GM10847 (cell line): ENCODE results near the gene ZNF582.

Experiments
- POLR2A ChIP-seq: IDR thresholded peaks from 2 replicates; pipeline ENCODE4 v1.6.1; 2011; ENCODE audit not compliant: insufficient read length; ENCODE audit errors: extremely low read depth

ZNF582 gene

DNA sequence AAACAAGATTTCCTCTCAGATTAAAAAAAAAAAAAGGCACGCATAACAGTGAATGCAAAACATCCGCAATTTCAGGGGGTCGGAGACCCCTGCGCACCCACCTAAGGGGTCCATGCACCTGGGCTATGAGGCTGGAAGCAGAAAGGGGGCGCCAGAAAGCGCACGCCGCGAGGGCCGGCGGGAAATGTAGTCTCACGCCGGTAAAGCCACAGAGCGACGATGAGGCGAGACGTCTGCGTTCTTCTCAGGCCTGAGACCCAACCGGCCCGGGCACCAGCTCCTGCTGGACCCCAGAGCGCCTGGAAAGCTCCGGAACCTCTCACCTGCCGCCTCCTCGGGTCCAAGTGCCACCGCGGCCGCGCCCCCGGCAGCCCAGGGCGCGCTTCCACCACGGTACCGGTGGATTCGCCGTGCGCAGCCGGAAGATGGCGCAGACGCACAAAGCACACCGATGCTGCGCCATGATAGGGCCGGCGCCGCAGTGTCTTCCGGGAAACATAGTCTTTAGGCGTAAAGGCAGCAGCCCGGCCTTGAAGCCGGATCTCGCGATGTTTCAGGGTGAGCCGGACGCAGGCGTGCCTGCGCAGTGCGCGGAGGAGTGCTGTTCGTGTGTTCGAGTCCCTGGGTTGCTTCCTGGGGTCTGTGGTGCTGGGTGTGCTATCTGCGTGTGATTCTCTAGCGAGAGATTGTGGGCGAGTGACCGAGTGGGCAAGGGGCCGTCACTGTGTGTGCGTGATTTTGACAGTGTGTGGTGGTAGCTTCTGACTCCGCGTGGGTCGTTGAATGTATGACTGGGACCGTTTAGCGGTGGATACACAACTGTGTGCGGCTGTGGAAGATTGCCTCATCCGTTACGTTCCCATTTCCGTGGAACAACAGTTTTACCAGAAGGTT lies at the start of gene ZNF582:
Gene ZNF582 (minus strand): TSS at position 416 of the 894 bp plus-strand sequence. CDS start 1,782 bp downstream, outside the sequence.
- TF ChIP-seq POLR2A = no peak

DNA sequence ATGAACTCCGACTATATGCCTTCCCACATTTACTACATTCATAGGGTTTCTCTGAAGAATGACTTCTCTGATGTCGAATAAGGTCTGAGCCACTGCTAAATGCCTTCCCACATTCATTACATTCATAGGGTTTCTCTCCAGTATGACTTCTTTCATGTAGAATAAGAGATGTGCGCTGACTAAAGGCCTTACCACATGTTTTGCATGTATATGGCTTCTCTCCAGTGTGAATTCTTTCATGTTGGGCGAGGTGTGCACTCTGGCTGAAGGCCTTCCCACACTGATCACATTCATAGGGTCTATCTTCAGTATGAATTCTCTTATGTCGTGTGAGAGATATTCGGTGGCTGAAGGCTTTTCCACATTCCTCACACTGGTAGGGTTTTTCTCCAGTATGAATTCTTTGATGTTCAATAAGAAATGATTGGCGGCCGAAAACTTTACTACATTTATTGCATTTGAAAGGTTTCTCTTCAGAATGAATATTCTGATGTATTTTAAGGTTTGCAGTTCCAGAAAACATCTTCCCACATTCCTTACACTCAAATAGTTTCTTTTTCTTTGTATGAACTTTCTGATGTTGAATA lies 48.0 kb upstream of the ZNF582 start:
- no peak for TF ChIP-seq POLR2A

GRCh38 chr19:56423985-56424353 lies 30.6 kb upstream of the ZNF582 start:
- TF ChIP-seq POLR2A = no peak

- TF ChIP-seq POLR2A = no peak
These were observed 30.1 kb upstream of the ZNF582 start for GRCh38 chr19:56423276-56423984.

- no peak for TF ChIP-seq POLR2A
These were observed 11.7 kb upstream of the ZNF582 start for GRCh38 chr19:56405062-56405461.

- no peak for TF ChIP-seq POLR2A
These were observed 11.3 kb upstream of the ZNF582 start for GRCh38 chr19:56404705-56405056.

GRCh38 chr19:56403764-56404704 lies 10.7 kb upstream of the ZNF582 start, which contains the start of gene ZNF583:
Gene ZNF583, plus strand, starts transcription at chr19:56404332. Its CDS starts 2,783 bp downstream, at chr19:56407115.
- TF ChIP-seq POLR2A = no peak

- TF ChIP-seq POLR2A = no peak
These were observed 9.9 kb upstream of the ZNF582 start for GRCh38 chr19:56403261-56403660.

- TF ChIP-seq POLR2A = no peak
These were observed 7.2 kb upstream of the ZNF582 start for GRCh38 chr19:56400485-56400884.

GRCh38 chr19:56398809-56399208 lies 5.5 kb upstream of the ZNF582 start:
- TF ChIP-seq POLR2A = no peak

DNA sequence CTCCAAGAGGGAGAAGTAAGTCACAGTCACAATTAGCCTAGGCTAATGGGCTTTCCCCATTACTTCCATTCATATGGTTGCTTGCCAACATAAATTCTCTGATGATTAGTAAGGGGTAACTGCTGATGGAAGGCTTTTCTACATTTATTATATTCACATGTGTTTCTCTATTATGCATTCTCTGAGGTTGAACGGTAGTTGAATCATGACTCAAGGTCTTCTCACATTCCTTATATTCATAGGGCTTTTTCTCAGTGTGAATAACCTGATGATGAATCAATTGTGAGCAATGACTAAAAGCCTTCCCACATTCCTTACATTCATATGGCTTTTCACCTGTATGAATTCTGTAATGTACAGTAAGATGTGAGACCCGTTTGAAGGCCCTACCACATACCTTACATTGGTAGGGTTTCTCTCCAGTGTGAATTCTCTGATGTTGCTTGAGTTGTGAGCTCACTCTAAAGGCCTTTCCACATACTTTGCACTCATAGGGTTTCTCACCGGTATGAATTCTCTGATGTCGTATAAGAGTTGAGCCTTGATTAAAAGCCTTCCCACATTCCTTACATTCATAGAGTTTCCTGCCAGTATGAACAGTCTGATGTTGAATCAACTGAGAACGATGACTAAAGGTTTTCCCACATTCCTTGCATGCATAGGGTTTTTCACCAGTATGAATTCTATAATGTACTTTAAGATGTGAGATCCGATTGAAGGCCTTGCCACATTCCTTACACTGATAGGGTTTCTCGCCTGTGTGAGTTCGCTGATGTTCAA lies 9.3 kb downstream of the ZNF582 start:
- no peak for TF ChIP-seq POLR2A

- TF ChIP-seq POLR2A = no peak
These were observed 16.0 kb downstream of the ZNF582 start for GRCh38 chr19:56377105-56377924.

DNA sequence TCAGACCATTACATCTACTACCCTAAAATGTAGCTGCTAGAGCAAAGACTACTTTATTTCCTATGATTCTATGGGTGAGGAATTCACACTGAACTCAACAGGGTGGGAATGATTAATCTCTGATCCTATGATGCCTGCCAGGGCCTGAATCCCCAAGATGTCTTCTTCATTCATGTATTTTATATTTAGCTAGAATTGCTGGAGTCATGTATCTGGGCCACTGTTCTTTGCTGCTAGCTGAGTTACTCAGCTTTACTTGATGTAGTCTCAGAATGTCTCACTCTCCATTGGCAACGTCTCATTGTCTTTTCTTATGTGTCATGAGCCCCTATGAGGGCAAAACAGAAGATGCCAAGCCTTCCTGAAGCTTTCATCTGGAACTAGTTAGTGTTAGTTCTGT lies 21.1 kb downstream of the ZNF582 start:
- TF ChIP-seq POLR2A = no peak
